ENCODE measurements around the gene PAX8.

Gene PAX8

GRCh38 chr2:113182471-113183260, 96.1 kb downstream of the PAX8 start:
- no peak for DNase-seq (ENCODE audit: low read depth)

DNA sequence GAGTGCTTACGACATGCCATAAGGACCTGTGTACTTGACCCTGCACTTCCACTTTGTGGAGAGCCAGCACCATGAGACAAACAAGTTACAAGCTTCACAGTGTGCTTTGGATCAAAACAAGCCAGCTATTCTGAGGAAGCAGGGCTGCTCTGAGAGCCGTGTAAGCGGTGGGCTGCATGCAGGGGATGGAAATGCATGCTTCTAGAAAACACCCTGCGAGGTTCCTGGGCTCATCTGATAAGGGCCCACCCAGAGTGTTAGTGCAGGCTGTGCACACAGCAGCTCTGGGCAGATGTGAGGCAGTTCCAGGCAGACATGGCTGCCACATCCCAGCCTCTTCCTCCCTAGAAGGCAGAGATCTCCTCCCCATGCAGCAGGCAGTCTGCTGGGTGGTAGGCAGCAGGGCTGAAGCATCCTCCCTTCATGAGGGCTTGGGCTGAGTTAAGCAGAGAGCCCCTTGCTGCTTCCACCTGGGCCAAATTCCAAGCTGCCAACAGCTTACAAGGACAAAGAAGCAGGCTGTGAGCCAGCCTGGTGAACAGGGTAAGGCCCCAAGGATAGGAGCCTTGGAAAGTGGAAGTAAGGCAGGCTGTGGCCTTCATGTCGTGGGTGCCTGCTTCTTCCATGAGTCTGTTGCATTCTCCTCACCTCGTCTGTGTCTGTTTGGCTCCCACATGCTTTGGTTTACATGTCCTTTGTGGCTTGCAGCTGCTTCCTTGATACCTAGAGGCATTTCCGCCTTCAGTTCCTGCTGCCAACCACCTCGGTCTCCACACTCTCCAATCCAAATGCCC, 97.3 kb downstream of the PAX8 start:
- DNase-seq (ENCODE audit: low read depth), result no peak

GRCh38 chr2:113180131-113180946, 98.4 kb downstream of the PAX8 start:
- DNase-seq (ENCODE audit: low read depth), result no peak

DNA sequence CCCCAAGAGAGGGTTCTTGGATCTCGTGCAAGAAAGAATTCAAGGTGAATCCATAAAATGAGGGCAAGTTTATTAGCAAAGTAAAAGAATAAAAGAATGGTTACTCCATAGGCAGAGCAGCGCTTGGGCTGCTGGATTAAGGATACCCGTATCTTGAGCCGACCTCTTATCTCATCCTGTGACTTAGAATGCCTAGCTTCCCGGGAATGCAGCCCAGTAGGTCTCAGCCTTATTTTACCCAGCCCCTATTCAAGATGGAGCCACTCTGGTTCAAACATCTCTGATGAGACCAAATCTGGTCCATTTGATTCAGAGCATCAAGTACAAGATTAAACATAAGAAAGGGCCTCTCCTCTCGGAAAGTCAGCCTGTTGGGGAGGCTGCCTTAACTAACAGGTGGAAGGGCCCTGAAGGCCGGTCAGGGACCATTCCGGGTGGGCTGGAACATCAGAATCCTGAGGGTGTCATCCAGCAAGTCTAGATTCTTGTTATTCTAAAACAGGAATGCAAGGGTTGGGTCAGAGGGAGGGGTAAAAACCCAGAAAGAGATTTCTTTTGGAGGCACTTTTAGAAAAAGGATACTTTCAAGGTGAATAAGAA, 99.2 kb downstream of the PAX8 start:
- DNase-seq (ENCODE audit: low read depth), result no peak

DNA sequence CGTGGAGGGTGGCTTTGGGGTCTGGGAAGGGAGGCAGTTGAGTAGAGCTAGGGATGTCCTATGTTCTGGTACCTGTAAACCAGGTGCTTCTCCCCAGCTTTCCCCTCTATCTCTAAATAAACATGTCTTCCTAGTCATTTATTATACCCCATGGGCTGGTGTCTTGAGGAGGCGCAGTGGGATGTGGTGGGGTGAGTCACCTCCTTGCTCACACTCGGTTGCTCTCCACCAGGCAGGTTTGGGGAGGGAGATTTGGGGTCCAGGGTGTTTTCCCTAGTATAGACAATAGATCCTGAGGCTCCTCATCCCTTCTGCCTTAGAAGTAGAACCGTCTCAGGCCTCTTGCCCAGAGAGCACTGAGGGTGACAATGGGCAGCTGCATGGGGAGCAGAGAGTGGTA, 99.8 kb downstream of the PAX8 start:
- DNase-seq (ENCODE audit: low read depth), result no peak

DNA sequence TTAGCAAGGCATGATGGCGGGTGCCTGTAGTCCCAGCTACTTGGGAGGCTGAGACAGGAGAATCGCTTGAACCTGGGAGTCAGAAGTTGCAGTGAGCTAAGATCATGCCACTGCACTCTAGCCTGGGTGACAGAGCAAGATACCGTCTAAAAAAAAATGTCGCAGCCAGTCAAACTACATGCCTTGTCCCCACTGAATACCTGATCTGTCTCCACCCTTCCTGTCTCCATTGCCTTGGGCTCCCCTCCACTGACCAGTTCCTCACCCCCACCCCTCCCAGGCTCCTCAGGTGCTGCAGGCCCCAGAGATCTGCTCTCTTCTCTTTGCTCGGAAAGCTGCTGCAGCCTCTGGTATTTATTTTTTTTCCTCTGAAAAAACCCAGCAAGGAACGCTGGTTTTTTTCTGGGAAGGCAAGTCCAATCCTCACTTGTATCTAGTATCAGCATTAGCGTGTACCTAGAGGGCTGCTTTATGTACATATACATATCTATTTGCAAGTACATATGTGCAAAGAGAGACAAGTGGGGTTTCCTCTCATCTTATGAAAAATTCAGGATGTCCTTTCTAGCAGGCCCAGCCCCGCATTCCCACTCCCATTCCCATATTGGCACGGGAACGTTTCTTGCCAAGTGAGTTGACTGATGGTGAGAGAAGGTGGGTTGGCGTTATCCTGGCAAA, 100.5 kb downstream of the PAX8 start:
- DNase-seq (ENCODE audit: low read depth), result no peak

DNA sequence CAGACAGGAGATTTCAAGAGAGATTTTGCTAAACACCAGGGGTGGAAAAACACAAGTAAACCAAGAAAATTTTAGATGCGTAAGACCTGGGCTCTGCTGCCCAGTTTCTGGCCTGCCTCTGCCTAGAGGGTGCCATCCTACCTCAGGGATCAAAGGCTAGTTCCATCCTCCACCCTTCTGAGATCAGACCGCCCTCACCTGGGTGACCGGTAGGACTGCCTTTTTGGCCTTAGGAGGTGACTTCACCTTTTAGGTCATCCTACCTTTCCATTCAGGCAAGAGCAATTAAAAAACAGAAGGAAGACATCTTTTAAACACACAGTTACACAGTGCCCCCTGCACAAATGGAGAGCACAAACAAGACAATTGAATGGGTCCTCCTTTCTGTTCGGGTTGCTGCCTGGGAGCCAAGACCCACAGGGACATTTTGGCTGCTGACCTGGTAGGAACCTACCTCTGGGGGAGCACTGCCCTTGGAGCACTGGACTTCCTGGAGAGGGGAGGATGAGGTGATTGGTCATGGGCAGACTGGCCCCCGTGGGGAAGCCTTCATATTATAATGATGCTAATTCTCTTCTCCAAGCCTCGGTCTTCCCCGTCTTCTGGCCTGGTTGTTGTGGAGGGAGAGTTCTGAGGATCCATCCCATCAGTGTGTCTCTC, 101.9 kb downstream of the PAX8 start:
- no peak for DNase-seq (ENCODE audit: low read depth)

GRCh38 chr2:113175736-113176695, 102.7 kb downstream of the PAX8 start:
- DNase-seq (ENCODE audit: low read depth), result no peak

DNA sequence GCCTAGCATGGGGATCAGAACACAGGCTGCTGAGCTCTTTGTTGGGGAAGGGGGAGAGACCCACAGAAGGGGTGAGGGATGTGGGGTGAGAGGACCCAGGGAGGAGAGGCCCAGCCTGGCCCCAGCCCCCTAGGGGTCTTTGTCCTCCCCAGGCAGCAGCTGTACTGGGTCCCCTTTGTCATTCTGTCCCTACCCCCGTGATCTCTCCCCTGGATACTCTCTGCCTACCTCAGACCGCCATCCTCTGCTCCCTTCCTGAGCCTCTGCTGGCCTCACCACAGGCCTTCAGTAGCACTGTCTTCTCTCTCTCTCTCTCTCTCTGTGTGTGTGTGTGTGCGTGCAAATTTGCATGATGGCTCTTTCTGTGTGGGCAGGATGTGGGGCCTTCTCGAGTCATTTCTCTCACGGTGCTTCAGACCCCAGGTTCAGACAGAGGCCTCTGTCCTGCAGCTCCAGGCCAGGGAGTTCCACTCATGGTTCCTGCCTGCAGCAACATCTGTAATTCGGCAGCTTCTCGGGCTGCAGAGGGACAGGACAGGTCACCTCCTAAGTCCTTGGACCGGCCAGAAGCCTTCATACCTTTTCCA, 103.6 kb downstream of the PAX8 start:
- DNase-seq (ENCODE audit: low read depth), result no peak

DNA sequence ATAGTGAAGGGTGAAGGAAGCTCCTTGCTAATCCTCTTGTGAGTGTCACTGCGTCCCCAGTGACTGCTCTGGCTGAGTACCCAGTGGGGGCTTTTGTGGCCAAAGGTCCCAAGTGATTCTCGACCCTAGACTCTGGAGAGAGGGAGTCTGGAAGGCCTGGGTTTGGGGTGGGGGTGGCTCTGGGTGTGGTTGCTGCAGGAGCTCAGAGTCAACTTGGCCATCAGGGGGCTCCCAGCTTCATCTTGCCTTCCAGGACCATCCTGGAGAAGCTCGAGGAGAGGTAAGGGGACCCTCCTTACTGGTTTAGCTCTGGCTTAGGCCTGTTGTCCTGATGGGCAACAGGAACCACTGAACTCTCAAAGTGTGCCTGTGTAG, 104.4 kb downstream of the PAX8 start:
- no peak for DNase-seq (ENCODE audit: low read depth)

DNA sequence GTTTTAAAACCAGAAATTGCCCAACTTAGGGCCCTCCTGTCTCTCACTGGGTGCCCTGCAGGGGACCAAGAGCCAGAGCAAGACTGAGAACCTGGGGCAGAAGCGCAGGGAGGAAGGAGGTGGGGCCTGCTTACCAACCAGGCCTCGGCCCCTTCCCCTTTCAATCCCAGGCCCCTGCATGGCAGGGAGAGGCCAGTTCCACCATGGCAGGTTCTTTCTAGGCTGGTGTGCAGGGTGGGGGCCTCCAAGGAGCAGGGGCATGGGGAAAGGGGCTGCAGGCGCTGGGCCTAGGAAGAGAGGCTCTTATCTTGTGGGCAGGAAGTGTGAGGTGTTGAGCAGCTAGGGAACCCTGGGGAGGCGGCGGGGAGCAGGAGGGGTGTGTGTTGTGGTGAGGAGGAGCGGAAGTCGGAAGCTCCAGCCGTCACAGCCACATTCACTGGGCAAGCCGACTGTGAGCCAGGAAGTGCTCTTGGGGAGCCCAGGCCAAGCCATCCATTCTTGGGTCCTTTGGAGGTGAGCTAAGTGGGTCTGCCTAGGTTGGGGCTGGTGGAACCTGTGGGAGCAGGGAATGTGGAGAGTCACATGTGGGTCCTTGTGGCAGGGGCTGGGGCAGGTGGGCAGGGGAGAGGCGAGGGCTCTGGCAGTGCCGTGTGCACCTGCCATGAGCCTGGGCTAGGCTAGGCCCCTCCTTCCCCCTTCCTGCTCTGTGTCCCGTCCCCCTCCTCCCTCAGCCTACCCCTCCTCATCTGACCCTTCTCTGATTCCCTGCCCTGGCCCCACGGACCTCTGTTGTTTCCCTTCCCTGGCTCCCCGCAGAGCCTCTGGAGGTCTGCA, 105.0 kb downstream of the PAX8 start, which contains the start of gene PSD4:
TSS of gene PSD4 (plus strand) at position 430 of the 834 bp plus-strand sequence. CDS start 8,486 bp downstream, outside the sequence.
- DNase-seq (ENCODE audit: low read depth), result no peak

GRCh38 chr2:113172721-113173541, 105.8 kb downstream of the PAX8 start:
- no peak for DNase-seq (ENCODE audit: low read depth)

GRCh38 chr2:113171334-113172075, 107.2 kb downstream of the PAX8 start:
- no peak for DNase-seq (ENCODE audit: low read depth)

GRCh38 chr2:113169586-113169985, 109.1 kb downstream of the PAX8 start:
- DNase-seq (ENCODE audit: low read depth), result no peak

GRCh38 chr2:113169002-113169530, 109.7 kb downstream of the PAX8 start:
- DNase-seq (ENCODE audit: low read depth), result no peak

GRCh38 chr2:113167962-113168340, 110.8 kb downstream of the PAX8 start:
- DNase-seq (ENCODE audit: low read depth), result no peak

All from fibroblast of the conjunctiva (primary cell).